Right ventricle myocardium inferior (tissue), 1 donor: ENCODE results near the gene JMJD4. TPM values are rescaled to one million over a fixed set of nuclear protein-coding genes. Genes with fewer than 3 reads are reported as not detected.

Source experiments
- ATAC-seq: fragments of 200-7000 bp; cut with Tn5 transposase; one replicate; pipeline ENCODE4 v1.9.1; 2020; ENCODE audit warnings: mild to moderate bottlenecking, moderate library complexity
- DNase-seq: peaks from one replicate; pipeline ENCODE4 v3.0.0; 2021; ENCODE audit errors: missing footprints
- intact Hi-C: fragments of 100-400 bp; cut with DNase I; formaldehyde crosslinking; loops from one replicate; pipeline ENCODE4 v1.11.0; 2022
- long read RNA-seq: library from polyadenylated mRNA; unstranded; transcript quantifications from one replicate; pipeline ENCODE4 v2.0.0, GENCODE V29; 2021
- total RNA-seq: library from RNA; stranded (reverse); fragmentation: NEBNext Ultra II Directional; extraction: Animal tissue kit (Norgen Biotek cat#: 25700); gene quantifications from one replicate; pipeline ENCODE4 v1.2.1, GENCODE V29; 2021
- donor health status: DM: no; HTN: yes; CAD: no; lungs with severe emphysema.

Gene JMJD4, protein sequence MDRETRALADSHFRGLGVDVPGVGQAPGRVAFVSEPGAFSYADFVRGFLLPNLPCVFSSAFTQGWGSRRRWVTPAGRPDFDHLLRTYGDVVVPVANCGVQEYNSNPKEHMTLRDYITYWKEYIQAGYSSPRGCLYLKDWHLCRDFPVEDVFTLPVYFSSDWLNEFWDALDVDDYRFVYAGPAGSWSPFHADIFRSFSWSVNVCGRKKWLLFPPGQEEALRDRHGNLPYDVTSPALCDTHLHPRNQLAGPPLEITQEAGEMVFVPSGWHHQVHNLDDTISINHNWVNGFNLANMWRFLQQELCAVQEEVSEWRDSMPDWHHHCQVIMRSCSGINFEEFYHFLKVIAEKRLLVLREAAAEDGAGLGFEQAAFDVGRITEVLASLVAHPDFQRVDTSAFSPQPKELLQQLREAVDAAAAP
- 7.1 TPM for total RNA-seq
- long read RNA-seq, partial matches to known transcripts = 2 of 9 reads
- long read RNA-seq, other reads (novel, unspliced or antisense) = 3 of 9 reads

DNA sequence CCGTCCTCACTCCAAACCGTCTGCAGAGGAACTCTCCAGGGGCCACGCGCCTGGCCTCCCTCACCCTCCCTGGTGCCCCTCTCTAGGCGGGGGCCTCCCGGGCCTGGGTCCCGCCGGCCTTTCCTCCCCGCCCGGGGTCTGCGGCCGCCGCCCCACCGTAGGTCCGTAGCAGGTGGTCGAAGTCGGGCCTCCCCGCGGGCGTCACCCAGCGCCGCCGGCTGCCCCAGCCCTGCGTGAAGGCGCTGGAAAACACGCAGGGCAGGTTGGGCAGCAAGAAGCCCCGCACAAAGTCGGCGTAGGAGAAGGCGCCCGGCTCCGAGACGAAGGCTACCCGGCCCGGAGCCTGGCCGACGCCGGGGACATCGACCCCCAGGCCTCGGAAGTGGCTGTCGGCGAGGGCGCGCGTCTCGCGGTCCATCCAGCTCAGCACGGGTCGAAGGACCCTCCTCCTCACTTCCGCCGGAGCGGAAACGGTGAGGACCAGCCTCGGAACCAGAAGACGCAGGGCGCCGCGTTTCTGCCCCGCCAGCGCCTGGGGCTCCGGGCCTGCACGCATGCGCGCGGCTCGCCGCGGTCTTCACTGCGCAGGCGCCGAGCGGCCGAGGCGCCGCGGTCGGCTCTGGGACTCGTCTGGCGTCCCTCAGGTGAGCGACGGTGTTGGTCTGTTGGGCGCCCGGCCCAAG is at the start of gene JMJD4, which contains the start of gene SNAP47:
JMJD4 (minus strand) TSS at position 447 of the 683 bp plus-strand sequence; CDS start at position 418, 29 bp downstream.
SNAP47 (plus strand) TSS at position 580 of the 683 bp plus-strand sequence. CDS start 12,302 bp downstream, outside the sequence.
- intact Hi-C loops = loop anchor here (5.0 kb wide), 1 partner anchor 173 kb away; the partner anchor contains the start of gene ZNF678
- DNase-seq (peak; percentile 95), ATAC-seq (peak; percentile 94)

DNA sequence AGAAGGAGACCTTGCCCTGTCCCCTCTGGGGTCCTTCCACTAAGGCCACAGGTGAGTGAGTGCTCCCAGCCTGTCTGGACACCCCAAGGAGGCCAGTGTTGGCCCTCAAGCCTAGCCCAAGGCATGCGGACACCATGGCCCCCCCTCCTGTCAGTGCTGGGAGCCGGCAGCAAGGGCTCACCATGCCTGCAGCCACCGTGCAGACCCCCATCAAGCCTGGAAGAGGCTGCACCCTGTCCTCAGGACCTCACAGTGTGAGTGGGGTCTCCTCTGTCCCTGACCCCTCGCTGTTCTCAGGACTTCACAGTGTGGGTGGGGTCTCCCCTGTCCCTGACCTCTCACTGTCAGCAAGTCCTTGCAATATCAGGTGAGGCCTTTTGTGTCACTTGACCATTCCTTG is 47.1 kb upstream of the JMJD4 start:
- ATAC-seq (no peak), DNase-seq (no peak)
- intact Hi-C loops = loop anchor here (10.0 kb wide), 1 partner anchor 103 kb away; no protein-coding TSS in a partner anchor

DNA sequence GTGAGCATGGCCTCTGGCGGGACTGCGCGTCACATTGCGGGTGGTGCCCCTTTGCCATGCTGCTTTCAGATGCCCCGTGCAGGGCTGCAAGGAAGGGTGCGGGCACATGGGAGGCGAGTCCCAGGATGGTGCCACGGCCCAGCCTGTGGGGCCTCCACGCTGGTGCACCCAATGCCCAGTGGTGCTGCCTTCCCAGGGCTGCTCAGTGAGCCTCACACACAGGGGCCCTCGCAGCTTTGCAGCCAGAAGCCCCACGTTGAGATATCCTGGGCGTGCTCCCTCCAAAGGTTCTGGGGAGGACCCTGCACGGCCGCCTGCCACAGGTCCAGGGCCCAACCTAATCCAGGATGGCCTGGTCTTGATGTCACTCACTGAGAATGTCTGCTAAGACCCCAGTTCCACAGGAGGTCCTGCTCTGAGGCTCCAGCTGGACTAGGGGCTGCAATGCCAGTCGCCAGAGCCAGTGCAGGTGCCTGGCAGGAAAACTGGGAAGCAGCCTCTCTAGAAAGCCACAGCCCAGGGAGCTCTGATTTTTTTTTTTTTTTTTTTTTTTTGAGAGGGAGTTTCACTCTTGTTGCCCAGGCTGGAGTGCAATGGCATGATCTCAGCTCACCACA is 46.3 kb upstream of the JMJD4 start:
- DNase-seq (no peak), ATAC-seq (no peak)
- intact Hi-C loops = loop anchor here (10.0 kb wide), 1 partner anchor 103 kb away; no protein-coding TSS in a partner anchor

DNA sequence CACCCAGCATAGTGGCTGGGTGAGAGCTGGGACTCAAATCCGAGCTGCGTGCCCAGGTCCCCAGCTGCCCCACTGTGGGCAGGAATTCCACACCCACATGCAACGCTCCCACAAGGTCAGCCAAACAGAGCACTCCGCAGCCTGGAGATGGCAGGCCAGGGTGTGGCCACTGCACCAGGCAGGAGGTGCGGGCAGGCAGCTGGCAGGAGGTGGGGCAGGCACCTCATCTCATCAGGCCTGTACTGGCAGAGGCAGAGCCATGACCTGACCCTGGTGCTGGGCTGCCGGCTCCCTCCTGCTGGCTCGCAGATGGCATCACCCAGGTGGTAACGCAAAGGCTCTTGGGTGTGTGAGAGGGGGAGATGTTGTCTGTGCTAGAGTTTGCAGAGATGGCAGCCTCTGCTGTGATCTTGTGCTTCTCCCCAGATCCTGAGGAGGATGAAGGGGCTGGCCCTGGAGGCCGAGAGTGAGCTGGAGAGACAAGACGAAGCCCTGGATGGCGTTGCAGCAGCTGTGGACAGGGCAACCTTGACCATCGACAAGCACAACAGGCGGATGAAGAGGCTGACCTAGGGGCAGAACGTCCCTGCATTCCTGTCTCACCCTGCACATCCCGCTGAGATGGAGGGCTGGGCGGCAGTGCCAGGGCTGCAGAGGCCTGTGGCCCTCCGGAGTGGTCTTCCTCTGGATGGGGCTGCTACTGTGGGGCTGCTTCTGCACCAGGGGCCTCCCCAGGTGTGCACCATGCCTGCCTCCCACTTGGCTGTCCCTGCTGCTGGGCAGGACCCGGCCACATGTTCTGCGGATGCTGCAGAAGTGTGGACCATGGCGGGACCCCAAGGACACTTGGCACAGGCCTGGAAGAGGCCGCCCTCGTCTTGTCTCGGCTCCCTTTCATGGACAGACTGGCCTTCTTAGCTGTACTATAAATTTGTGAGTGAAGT is 45.3 kb upstream of the JMJD4 start:
- intact Hi-C loops = loop anchor here (10.0 kb wide), 1 partner anchor 104 kb away; no protein-coding TSS in a partner anchor
- DNase-seq (no peak), ATAC-seq (peak; percentile 58)

DNA sequence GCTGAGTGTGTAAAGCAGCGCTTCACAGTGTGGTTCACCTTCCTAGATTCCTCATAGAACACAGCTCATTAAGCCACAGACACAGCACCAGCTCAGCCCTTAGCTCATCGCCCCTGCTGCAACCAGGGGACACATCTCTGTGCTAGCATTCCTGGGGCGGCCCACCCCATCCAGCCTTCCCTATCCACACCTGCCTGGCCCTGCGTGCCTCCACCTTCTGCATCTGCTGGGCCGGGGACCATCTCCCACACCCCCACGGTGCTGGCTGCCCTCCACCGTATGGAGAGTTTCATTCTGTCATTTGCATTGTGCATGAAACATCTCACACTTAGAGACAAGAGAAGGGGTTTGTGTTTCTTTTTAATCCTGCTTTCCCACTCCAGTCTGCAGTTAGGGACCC is 44.6 kb upstream of the JMJD4 start:
- ATAC-seq (no peak), DNase-seq (no peak)
- intact Hi-C loops = loop anchor here (10.0 kb wide), 1 partner anchor 105 kb away; no protein-coding TSS in a partner anchor

DNA sequence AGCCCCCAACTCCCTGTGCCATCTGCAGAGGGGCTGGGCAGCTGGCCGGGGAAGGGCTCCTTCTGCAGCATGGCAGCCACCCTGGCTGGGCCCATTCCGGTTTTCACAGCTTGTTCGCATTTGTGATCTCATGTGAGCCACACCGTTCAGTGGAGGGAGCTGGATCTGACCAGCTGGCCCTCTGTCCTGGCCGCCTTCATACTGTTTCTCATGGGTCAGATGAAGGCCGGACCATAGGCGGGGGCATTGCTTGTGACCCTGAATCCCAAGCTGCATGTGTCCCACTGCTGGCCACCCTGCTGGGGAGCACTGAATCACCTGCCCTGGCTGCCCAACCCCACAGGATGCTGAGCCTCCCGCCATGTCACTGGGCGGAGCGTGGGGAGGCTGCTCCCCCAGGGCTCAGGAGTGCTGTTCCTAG is 43.9 kb upstream of the JMJD4 start:
- DNase-seq (no peak), ATAC-seq (no peak)
- intact Hi-C loops = no loop called here

DNA sequence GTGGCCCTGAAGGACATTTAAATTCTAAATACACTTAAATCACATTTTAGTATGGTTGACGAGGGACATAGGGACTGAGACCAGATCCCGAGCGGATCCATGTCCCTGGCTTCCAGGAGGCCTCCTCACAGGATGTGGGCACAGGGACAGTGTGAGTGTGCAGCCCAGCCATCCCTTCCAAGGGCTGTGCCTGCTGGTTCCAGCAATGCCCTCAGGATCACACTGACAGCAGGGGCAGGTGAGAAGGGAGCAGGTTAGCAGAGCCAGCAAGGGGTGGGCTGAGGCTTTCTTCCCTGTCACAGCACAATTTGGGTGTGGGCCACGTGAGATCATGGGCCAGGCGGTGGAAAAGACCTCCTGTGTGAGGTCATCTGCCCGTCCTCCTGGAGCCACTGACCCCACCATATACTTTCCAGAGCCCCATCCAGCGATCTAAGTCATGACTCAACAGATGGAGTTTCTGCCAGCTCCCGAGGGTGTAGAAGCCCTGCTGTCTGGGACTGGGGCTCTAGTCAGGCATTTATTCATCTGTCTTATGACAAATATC is 43.4 kb upstream of the JMJD4 start:
- no peak for DNase-seq
- ATAC-seq = no peak
- intact Hi-C loops = no loop called here

DNA sequence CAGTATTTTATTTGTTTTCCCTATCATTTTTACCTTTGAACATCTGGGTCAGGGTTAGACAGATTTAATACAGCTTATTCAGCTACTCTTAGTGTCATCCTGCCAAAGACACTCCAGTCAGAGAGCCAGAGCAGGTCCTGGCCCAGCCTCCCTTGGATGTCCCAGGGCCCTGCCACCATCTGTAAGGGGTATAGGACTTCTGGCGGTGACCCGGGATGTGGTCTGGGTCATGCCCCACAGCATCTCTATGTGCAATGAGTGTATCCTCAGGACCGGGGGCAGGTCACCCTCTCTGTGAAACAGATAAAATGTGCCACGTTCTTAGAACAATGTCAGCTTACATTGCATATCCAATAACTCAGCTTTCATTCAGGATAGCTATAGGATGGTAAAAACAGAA is 42.5 kb upstream of the JMJD4 start:
- ATAC-seq = no peak
- DNase-seq = no peak

DNA sequence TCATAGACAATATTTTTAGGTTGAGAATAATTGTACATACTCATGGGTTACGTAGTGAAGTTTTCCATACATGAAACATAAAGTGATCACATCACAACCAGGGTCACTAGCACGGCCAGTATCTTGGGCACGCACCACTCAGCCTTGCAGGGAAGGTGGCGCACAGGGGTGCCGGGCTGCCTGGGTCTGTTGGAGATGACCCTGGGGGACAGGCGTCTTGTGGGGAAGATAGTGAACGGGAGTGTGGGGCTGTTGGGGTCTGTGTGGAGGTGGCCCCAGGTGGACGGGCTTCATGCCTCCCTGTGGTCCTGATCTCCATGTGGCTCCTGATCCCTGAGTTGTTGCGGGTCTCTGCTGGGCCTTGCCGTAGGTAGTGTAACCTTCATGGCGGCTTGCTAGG is 42.1 kb upstream of the JMJD4 start:
- no peak for DNase-seq

More for the DNA sequence above, 42.5 kb upstream of the JMJD4 start:
- intact Hi-C loops = no loop called here

DNA sequence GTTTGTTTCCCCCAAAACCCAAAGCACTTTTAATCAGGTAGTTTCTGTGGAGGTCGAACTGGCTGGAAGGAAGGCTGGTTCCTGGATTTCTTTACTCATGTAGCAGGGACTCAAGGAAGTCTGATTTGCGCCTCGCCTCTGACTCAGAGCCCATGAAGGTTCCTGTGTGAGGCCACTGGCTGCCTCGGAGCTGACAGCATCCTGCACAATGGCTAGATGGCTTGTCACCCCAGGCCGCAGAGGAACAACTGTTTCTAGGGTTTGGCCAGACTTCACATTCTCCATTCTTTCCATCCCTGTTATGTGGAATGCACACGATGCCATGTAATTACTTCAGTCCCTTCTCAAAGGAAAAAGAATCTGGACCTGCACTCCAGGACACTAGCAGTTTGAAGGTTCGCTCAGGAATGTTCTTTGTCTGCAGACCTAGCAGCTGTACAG is 41.2 kb upstream of the JMJD4 start:
- DNase-seq (no peak), ATAC-seq (no peak)
- intact Hi-C loops = no loop called here

More for the DNA sequence above, 42.1 kb upstream of the JMJD4 start:
- ATAC-seq = no peak
- intact Hi-C loops = no loop called here

DNA sequence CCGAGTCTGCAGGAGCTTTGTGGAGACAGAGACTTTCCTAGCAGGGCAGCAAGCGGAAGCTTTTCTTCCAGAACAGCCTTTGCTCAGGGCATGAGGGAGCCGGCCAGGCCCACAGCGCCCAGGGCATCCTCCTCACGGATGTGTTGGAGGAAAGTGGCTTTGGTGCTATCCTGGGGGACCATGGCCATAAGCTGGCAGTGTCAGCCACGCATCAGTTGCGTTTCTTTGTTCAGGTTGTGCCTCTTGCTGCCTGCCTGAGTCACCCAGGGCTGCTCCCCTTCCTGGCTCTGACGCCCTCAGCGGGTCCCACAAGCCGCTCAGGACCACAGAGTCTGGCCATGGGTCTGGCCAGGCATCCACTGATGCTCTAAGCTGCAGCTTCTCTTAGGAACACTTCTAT is 40.7 kb upstream of the JMJD4 start:
- no peak for ATAC-seq
- intact Hi-C loops = no loop called here
- DNase-seq = no peak

DNA sequence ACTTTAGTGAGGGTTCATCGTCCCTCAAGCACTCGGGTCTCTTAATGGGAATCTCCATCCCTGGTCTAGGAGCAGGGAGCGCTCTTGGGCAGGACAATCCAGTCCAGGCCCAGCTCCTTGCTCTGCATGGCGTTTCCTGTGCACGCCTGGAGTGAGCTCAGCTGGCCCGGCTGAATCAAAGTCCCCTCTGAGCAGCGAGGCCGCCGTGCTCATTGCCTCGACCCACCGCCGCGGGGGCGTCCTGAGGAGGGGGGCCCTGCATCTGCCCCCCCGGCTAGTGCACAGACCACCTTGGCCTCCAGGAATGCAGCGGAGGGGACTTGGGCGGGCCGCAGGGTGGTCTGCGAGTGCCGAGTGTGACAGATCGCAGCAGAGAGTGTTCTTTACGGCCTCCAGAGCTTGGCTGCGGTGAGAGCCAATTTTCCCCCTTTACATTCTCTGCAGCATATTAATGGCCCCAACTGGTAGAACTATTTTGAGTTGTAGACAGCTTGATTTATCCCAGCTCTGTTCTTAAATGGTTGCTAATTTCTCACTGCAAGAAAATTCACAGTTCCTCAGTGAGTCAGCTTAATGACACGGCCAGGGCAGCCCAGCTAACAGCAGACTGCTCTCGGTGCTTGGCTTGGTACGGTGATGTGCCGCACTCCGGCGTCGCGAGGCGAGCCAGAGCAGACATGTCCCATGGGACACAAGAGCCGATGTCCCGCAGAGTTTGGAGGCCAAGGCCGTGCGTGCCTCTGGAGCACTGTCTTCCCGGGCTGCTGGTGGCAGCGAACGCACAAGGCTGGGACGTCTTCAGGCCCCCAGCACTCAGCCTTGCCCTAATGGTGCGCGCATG is 39.9 kb upstream of the JMJD4 start:
- ATAC-seq = no peak
- intact Hi-C loops = no loop called here

DNA sequence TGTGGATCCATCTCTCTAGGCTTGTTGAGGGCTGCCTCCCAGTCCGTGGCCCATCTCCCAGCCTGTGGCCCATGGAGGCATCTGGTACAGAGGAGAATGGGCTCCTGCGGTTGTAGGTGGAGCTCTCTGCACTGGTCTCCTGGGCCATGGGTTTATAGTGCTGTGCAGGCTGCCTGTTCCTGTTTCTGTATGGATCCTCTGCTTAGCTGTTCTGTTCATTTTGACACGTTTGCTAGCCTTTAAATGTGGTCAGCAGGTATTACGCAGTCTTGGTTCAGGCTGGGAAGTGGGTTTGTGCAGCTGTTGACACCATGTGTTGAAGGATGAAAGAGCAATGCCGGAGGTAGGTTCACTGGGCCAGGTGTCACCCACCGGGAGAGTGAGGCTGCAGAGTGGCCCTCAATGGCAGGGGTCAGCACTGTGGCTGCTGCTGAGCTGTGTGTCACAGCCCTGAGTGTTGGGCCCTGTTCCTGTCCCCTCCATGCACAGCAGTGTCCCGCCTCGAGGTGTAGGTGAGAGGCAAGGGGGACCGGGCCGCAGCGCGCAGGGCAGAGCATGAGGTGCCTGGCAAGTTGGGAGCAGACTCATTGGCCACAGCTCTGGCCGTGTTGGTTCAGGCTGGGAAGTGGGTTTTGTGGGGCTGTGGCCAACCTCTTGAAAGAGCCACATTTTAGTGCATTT is 39.1 kb upstream of the JMJD4 start:
- intact Hi-C loops = no loop called here
- DNase-seq (no peak), ATAC-seq (no peak)

More for the DNA sequence above, 39.9 kb upstream of the JMJD4 start:
- DNase-seq = no peak

DNA sequence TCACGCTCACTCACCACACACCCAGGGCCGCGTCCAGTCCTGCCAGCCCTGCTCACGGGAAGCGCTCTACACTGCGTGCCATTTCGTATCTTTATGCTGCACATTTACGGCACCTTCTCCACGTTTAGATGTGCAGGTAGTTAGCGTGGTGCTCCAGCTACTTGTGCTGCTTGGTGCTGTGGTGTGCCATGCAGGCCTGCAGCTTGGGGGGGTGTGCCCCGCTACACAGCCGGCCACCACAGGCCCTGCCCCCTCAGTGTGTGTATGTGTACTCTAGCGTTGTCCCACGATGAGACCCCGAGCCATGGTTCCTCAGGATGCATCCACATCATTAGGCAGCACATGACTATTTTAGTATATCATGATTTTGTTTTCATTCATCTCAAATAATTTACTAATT is 38.5 kb upstream of the JMJD4 start:
- ATAC-seq (no peak), DNase-seq (no peak)
- intact Hi-C loops = no loop called here

DNA sequence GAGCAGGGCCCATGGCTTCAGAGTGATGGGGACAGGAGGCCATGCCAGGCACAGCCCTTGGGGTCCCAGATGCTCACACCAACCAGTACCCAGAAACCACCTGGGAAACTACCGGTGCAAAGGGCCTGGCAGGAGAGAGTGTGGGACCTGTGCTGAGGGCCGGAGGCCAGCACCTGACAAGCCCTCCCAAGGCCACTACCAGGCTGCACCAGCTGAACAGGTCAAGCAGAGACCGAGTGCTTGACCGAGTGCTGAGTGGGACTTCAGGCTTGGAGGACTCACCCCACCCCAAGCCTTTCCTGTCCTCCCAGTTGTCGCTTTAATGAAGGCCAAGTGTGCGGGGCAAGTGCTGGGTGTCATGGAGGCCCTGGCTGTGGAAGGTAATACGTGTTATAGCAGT is 36.7 kb upstream of the JMJD4 start:
- intact Hi-C loops = no loop called here
- ATAC-seq (no peak), DNase-seq (no peak)

DNA sequence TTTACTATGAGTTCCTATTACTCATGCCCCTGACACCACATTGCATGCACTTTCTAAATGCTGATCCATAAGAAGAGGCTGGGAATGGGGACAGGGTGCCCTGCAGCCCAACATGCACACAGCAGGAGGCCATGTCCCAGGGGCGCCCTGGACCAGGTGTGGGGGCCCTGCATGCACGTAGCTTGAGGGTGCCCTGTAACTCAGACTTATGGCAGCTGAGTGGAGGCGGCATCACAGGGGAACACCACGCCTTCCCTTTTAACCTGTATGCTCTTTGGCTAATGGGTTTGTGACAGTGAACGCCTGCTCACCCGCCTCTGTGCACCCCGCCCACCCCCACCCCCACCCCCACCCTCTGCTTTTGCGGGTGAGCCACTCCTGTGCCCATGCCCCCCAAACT is 36.2 kb upstream of the JMJD4 start:
- no peak for ATAC-seq
- intact Hi-C loops = no loop called here
- no peak for DNase-seq
